ENCODE data around the gene IGLL1. TPM values are rescaled to one million over a fixed set of nuclear protein-coding genes. Genes with fewer than 3 reads are reported as not detected.

The IGLL1 gene

Small RNA genes within 50 kb of the gene (small RNA-seq; reads per million reads assigned to genes)
- gene AP000346.3 = not detected

Measured in skeletal muscle satellite cell (primary cell).